Measurements from ENCODE around the gene SPRED1.
"Not testable (repeated sequence)": the region's sequence is repeated elsewhere in the genome, so short reads cannot be mapped to it uniquely, and the experiment has no call there.

The SPRED1 gene

GRCh38 chr15:38217191-38217595 is 35.4 kb upstream of the SPRED1 start:
- Histone ChIP-seq H3K27me3 (ENCODE audit: control insufficient read depth, insufficient read depth, low read length) (no peaks in the 10 kb centered on the region), H3K9ac (ENCODE audit: low read depth, low read length) (no peak overlapping the region), H3K9me3 (ENCODE audit: control insufficient read depth, insufficient read depth, low read length) (no peaks in the 10 kb centered on the region)

GRCh38 chr15:38217788-38218609 is 34.6 kb upstream of the SPRED1 start:
- Histone ChIP-seq H3K9ac (ENCODE audit: low read depth, low read length) (no peak overlapping the region), H3K27me3 (ENCODE audit: control insufficient read depth, insufficient read depth, low read length) (no peaks in the 10 kb centered on the region), H3K36me3 (ENCODE audit: control insufficient read depth, insufficient read depth, low read length) (no peaks in the 10 kb centered on the region), H3K9me3 (ENCODE audit: control insufficient read depth, insufficient read depth, low read length) (no peaks in the 10 kb centered on the region), H3K4me1 (ENCODE audit: control insufficient read depth, insufficient read depth, low read length) (peaks cover 4% of the 10 kb centered on the region), H3K4me3 (ENCODE audit: low read depth, low read length) (no peak overlapping the region)

More at GRCh38 chr15:38217191-38217595, 35.4 kb upstream of the SPRED1 start:
- H3K4me3 ChIP-seq (ENCODE audit: low read depth, low read length) = no peak overlapping the region
- H3K36me3 ChIP-seq (ENCODE audit: control insufficient read depth, insufficient read depth, low read length) = no peaks in the 10 kb centered on the region
- peaks cover 4% of the 10 kb centered on the region for H3K4me1 ChIP-seq (ENCODE audit: control insufficient read depth, insufficient read depth, low read length)

GRCh38 chr15:38220606-38221273 is 31.9 kb upstream of the SPRED1 start:
- Histone ChIP-seq H3K4me1 (ENCODE audit: control insufficient read depth, insufficient read depth, low read length) (peaks cover 4% of the 10 kb centered on the region), H3K36me3 (ENCODE audit: control insufficient read depth, insufficient read depth, low read length) (no peaks in the 10 kb centered on the region), H3K9ac (ENCODE audit: low read depth, low read length) (no peak overlapping the region), H3K9me3 (ENCODE audit: control insufficient read depth, insufficient read depth, low read length) (no peaks in the 10 kb centered on the region), H3K27me3 (ENCODE audit: control insufficient read depth, insufficient read depth, low read length) (no peaks in the 10 kb centered on the region), H3K4me3 (ENCODE audit: low read depth, low read length) (no peak overlapping the region)

DNA sequence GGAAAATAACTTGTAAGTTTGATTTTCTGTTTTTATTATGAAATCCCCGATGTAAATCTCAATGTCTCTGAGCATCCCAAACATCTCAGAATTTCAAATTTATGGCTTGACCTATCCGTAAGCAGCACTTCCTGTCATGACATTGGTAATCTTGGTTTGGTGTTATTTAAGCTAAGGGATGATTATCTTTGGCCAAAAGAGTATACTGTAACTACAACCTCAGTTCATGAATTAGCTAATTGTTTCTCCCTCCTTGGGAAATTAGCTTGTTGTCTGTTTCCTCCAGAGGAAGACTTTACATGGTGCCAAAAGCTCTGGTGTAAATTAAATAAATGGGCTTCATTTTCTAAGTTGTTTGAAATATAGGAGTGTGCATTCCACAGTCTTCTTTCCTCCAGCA is 28.1 kb upstream of the SPRED1 start:
- no peaks in the 10 kb centered on the region for H3K36me3 ChIP-seq (ENCODE audit: control insufficient read depth, insufficient read depth, low read length)
- no peak overlapping the region for H3K9ac ChIP-seq (ENCODE audit: low read depth, low read length)
- H3K9me3 ChIP-seq (ENCODE audit: control insufficient read depth, insufficient read depth, low read length) = no peaks in the 10 kb centered on the region
- H3K27me3 ChIP-seq (ENCODE audit: control insufficient read depth, insufficient read depth, low read length) = no peaks in the 10 kb centered on the region
- no peak overlapping the region for H3K4me3 ChIP-seq (ENCODE audit: low read depth, low read length)
- no peaks in the 10 kb centered on the region for H3K4me1 ChIP-seq (ENCODE audit: control insufficient read depth, insufficient read depth, low read length)

GRCh38 chr15:38225381-38225780 is 27.3 kb upstream of the SPRED1 start:
- Histone ChIP-seq H3K9me3 (ENCODE audit: control insufficient read depth, insufficient read depth, low read length) (no peaks in the 10 kb centered on the region), H3K36me3 (ENCODE audit: control insufficient read depth, insufficient read depth, low read length) (no peaks in the 10 kb centered on the region), H3K4me3 (ENCODE audit: low read depth, low read length) (no peak overlapping the region), H3K9ac (ENCODE audit: low read depth, low read length) (no peak overlapping the region), H3K27me3 (ENCODE audit: control insufficient read depth, insufficient read depth, low read length) (no peaks in the 10 kb centered on the region), H3K4me1 (ENCODE audit: control insufficient read depth, insufficient read depth, low read length) (no peaks in the 10 kb centered on the region)

DNA sequence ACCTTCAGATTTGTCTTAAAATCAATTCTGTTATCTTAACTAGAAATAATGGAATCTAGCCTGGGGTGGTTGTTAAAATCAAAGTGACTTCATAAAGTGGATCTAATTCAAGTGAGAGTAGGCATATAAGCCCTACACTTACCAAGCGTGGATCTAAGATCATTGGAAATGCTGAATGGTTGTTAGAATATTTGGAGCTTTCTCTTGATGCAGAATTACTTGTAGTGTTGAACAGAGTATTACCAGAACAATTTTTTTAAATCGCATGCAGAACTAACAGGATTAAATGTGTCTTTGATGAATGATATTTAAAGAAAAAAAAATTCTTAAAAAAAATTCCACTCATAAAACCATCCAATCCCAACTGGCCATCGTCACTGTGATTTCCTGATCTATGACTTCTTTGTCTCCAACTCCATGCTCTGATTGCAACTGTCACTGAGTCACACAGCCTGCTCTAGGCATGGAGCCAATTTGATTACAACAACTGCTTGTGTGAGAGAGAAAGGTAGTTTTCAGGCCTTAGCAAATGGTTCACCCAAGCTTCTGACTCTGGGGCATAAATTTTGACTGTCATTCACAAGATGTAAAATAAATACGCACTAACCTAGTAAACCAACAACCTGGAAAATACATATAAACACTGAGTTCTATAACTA is 25.9 kb upstream of the SPRED1 start:
- no peaks in the 10 kb centered on the region for H3K27me3 ChIP-seq (ENCODE audit: control insufficient read depth, insufficient read depth, low read length)
- no peaks in the 10 kb centered on the region for H3K9me3 ChIP-seq (ENCODE audit: control insufficient read depth, insufficient read depth, low read length)
- no peaks in the 10 kb centered on the region for H3K4me1 ChIP-seq (ENCODE audit: control insufficient read depth, insufficient read depth, low read length)
- no peak overlapping the region for H3K4me3 ChIP-seq (ENCODE audit: low read depth, low read length)
- H3K9ac ChIP-seq (ENCODE audit: low read depth, low read length) = no peak overlapping the region
- no peaks in the 10 kb centered on the region for H3K36me3 ChIP-seq (ENCODE audit: control insufficient read depth, insufficient read depth, low read length)

GRCh38 chr15:38227941-38228340 is 24.7 kb upstream of the SPRED1 start:
- no peak overlapping the region for H3K9ac ChIP-seq (ENCODE audit: low read depth, low read length)
- no peaks in the 10 kb centered on the region for H3K9me3 ChIP-seq (ENCODE audit: control insufficient read depth, insufficient read depth, low read length)
- H3K36me3 ChIP-seq (ENCODE audit: control insufficient read depth, insufficient read depth, low read length) = no peaks in the 10 kb centered on the region

GRCh38 chr15:38228618-38229017 is 24.0 kb upstream of the SPRED1 start:
- Histone ChIP-seq H3K4me1 (ENCODE audit: control insufficient read depth, insufficient read depth, low read length) (no peaks in the 10 kb centered on the region), H3K4me3 (ENCODE audit: low read depth, low read length) (no peak overlapping the region), H3K27me3 (ENCODE audit: control insufficient read depth, insufficient read depth, low read length) (no peaks in the 10 kb centered on the region), H3K9ac (ENCODE audit: low read depth, low read length) (no peak overlapping the region), H3K36me3 (ENCODE audit: control insufficient read depth, insufficient read depth, low read length) (no peaks in the 10 kb centered on the region), H3K9me3 (ENCODE audit: control insufficient read depth, insufficient read depth, low read length) (no peaks in the 10 kb centered on the region)

More at GRCh38 chr15:38227941-38228340, 24.7 kb upstream of the SPRED1 start:
- H3K27me3 ChIP-seq (ENCODE audit: control insufficient read depth, insufficient read depth, low read length) = no peaks in the 10 kb centered on the region
- H3K4me3 ChIP-seq (ENCODE audit: low read depth, low read length) = no peak overlapping the region
- no peaks in the 10 kb centered on the region for H3K4me1 ChIP-seq (ENCODE audit: control insufficient read depth, insufficient read depth, low read length)

DNA sequence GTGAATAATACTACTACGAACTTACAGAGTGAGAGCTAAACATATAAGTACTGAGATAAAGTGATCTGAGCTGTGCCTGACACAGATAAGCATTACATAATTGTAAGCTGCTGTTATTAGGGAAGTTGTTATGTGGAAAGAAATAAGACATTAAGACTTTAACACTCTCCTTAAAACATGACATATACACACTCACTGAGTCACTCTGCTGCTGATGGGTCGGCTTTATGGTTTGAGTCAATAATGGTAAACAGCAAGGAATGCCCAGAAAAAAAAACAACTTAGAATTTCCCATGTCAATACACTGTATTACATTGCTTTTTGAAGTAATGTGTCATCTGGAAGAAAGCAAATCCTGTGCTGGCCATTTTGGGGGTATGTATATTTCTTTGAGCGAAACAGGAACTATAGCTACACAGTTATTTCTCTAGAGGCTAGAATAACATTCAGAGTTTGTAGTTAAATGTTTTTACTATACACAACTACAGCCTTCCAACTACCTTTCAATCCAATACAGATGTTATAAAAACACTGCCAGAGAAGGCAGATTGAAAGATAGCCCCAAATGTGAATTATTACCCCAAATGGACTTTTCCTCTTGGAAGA is 22.8 kb upstream of the SPRED1 start:
- no peaks in the 10 kb centered on the region for H3K36me3 ChIP-seq (ENCODE audit: control insufficient read depth, insufficient read depth, low read length)
- no peak overlapping the region for H3K4me3 ChIP-seq (ENCODE audit: low read depth, low read length)
- H3K27me3 ChIP-seq (ENCODE audit: control insufficient read depth, insufficient read depth, low read length) = no peaks in the 10 kb centered on the region
- H3K9ac ChIP-seq (ENCODE audit: low read depth, low read length) = no peak overlapping the region
- H3K4me1 ChIP-seq (ENCODE audit: control insufficient read depth, insufficient read depth, low read length) = no peaks in the 10 kb centered on the region
- H3K9me3 ChIP-seq (ENCODE audit: control insufficient read depth, insufficient read depth, low read length) = no peaks in the 10 kb centered on the region

- H3K4me3 ChIP-seq (ENCODE audit: low read depth, low read length) = no peak overlapping the region
- H3K9me3 ChIP-seq (ENCODE audit: control insufficient read depth, insufficient read depth, low read length) = no peaks in the 10 kb centered on the region
- H3K36me3 ChIP-seq (ENCODE audit: control insufficient read depth, insufficient read depth, low read length) = no peaks in the 10 kb centered on the region
- H3K4me1 ChIP-seq (ENCODE audit: control insufficient read depth, insufficient read depth, low read length) = no peaks in the 10 kb centered on the region
- H3K9ac ChIP-seq (ENCODE audit: low read depth, low read length) = no peak overlapping the region
- no peaks in the 10 kb centered on the region for H3K27me3 ChIP-seq (ENCODE audit: control insufficient read depth, insufficient read depth, low read length)
Observed at GRCh38 chr15:38231436-38231835, 21.2 kb upstream of the SPRED1 start.

DNA sequence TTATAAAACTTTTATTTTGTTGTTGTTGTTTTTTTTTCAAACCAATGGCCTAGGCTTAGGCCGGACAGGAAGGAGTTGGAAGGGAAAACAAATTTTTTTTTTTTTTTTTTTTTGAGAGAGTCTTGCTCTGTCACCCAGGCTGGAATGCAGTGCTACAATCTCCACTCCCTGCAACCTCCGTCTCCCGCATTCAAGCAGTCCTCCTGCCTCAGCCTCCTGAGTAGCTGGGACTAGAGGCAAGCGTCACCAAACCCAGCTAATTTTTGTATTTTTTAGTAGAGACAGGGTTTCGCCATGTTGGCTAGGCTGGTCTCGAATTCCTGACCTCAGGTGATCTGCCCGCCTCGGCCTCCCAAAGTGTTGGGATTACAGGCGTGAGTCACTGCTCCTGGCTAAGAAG is 15.6 kb upstream of the SPRED1 start:
- H3K36me3 ChIP-seq (ENCODE audit: control insufficient read depth, insufficient read depth, low read length); H3K27me3 ChIP-seq (ENCODE audit: control insufficient read depth, insufficient read depth, low read length); H3K9me3 ChIP-seq (ENCODE audit: control insufficient read depth, insufficient read depth, low read length); H3K4me3 ChIP-seq (ENCODE audit: low read depth, low read length); H3K4me1 ChIP-seq (ENCODE audit: control insufficient read depth, insufficient read depth, low read length); H3K9ac ChIP-seq (ENCODE audit: low read depth, low read length): not testable (repeated sequence)

Measured in iPS-15b (cell line).